ENCODE measurements around the gene KRT81.

Gene KRT81

GRCh38 chr12:52291267-52291935 is at the start of gene KRT81:
KRT81 (minus strand) TSS chr12:52291534; CDS start chr12:52291465, 69 bp downstream.
- DNase-seq: no peak

- peak; percentile 35 for DNase-seq
These were observed 47.1 kb upstream of the KRT81 start for GRCh38 chr12:52338241-52338960.

- DNase-seq: no peak
These were observed 45.7 kb upstream of the KRT81 start for GRCh38 chr12:52337054-52337453.

- DNase-seq: no peak
These were observed 45.3 kb upstream of the KRT81 start for GRCh38 chr12:52336641-52337040.

- peak; percentile 57 for DNase-seq
These were observed 44.4 kb upstream of the KRT81 start for GRCh38 chr12:52335598-52336262.

DNA sequence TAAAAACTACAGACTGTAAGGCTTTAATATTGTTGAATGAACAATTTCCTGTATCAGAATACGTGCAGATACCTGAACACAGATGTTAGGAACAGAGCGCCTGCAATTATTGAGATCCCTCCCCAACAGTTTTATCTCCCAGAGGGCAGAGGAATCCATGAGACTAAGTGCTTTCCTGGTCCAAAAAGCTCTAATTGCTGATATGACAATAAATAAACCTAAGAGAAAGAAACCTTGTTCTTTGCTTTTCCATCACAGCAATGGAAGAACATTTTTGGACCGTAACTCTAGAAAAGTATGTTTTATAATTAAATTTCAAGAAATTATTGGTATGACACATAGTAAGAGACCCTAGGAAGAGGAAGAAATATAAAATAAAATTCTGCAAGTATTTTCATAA is 42.9 kb upstream of the KRT81 start:
- DNase-seq: no peak

DNA sequence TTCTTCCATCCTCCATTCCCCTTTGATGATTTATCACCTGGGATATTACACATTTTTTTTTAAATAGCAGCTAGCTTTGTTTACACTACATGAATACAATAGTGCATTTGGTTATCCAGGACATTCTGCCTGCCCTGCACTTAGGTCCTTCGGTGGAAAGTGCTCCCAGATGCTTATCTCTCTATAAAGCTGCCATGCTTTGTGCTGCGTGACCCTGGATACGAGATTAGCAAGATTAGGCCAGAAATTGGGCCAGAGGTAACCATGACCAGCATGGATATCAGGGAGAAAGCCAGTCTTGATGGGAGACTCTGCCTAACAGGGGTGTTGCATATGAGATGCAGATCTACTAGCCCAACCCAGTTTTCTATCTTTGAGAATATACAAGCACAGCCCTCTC is 42.0 kb upstream of the KRT81 start:
- no peak for DNase-seq

GRCh38 chr12:52332381-52332780 is 41.0 kb upstream of the KRT81 start:
- no peak for DNase-seq

GRCh38 chr12:52331833-52332232 is 40.5 kb upstream of the KRT81 start:
- DNase-seq: no peak

DNA sequence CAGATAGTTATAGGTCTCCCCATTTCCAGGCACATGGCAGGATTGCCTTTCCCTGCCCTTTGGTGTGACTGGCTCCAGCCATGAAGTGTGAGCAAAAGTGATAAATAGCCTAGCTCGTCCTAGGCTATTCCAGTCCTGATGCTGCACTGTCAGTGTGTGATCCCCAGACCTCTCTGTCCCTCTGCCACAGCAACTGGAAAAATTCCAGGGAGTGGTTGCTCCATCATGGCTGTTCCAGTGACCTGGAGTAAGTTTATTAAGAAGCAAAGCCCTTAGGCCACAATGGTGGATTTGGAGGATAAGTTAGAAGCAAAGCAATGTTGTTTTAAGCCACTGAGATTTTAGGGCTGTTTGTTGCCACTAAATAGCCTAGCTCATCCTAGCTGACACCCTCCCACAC is 39.7 kb upstream of the KRT81 start:
- DNase-seq: no peak

- no peak for DNase-seq
These were observed 36.6 kb upstream of the KRT81 start for GRCh38 chr12:52327830-52328500.

DNA sequence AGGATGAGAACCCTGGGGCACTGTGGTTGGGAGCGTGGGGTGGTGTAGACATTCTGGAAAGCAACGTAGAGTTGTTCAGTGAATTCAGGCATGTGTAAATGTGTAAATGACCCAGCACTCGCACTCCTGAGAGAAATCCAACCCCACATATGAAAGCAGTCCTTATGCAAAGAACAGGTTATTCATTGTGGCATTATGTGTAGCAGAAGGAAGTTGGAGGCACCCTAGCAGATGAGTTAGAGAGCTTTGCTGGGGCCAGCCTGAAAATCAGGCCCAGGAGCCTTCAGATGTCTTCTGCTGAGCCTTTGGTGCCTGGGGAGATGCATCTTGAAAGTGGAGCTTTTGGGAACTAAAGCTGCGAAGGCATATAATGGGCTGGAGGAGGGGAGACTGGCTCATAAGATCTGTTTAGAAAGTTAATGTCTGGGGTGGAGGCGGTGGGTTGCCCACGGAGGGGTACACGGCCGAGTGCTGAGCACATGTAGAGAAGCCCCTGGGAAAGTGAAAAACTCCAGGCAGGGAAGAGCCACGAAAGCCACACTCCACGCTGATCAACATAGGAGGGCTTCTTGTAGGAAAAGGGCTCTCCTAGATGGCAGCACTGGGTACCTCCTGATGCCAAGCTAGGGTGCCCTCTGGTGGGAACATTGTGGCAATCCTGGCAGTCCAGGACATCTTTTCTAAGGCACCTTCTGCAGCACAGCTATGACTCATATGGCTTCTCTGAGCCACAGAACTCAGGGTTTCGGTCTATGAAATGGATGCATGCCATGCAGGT is 35.9 kb upstream of the KRT81 start:
- peak; percentile 56 for DNase-seq

DNA sequence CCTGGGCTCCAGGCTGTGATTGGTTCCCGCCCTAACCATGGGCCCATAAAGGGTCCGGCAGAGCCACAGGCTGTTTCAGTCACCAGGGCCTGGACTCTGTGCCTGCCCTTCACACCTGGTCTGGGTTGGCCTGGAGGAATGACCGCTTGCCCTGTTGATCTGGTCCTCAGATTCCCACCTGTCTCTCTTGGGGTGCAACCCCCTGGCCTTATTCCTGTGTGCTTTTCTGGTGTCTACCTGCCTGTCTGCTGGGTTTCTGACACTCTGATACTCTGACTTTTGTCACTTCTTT is 32.8 kb upstream of the KRT81 start:
- DNase-seq: no peak

GRCh38 chr12:52323416-52324152 is 32.2 kb upstream of the KRT81 start:
- no peak for DNase-seq

GRCh38 chr12:52323001-52323400 is 31.7 kb upstream of the KRT81 start:
- no peak for DNase-seq

DNA sequence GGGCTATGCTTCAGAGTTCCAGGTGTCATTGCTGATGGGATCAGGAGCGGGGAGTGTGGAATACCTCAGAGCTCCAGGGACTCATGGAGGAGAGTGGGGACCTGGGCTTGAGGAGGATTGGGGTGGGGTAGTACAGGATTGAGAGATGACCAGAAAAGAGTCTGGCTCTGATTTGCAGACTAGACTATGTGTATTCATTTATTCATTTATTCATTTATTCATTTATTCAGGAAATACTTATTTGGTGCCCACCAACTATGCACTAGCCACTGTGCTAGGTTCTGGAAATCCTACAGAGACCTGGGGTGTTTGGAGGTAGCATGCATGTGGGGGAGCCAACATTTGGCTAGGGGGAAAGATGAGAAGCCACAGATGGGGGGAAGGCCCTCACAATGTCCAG is 30.7 kb upstream of the KRT81 start:
- DNase-seq: no peak

DNA sequence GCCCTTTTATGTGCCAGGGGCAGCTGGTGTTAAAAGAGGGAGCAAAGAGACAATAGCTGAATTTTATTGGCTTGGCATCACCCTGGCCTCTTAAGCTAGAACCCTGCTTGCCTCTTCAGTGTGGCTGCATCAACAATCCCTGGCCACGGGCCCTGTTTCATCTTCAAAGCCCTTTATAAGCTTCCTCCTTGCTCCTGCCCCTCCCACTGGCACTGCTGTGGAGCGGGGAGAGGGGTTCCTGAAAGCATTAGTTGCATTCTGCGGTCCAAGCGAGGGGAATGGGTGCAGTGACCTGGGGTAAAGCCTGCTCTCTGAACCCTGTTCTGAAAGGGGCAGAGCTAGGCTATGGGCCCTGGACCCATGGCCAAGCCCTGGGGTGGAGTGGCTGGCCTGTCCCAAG is 30.1 kb upstream of the KRT81 start:
- DNase-seq: no peak

DNA sequence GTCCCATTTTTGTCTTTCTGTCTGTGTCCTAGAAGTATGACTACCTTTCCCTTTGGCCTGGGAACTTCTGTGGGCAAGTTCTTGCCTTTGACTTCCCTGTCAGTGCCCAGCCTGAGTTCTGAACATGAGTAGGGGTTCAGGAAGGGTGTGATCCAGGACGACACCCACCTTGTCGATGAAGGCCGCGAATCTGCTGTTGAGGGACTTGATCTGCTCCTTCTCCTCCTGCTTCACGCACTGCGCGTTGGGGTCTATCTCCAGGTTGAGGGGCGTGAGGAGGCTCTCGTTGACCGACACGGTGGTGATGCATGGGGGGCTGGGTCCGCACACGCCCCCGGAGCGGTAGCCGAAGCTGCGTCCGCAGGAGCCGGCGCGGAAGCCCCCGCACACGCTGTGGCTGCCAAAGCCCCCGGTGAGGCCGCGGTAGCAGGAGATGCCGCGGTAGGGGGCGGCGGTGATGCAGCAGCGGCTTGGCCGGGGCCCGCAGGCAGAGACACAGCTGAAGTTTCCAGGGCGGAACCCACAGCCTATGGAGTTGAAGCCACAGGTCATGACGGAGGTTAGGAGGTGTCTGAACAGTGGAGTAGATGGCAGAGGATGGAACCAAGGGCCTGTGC is 29.6 kb upstream of the KRT81 start, which contains the start of gene KRT83:
TSS of gene KRT83 (minus strand) at position 615 of the 617 bp plus-strand sequence. CDS start at position 552, 63 bp downstream.
- DNase-seq: no peak

GRCh38 chr12:52319097-52319496 is 27.8 kb upstream of the KRT81 start:
- DNase-seq: no peak

GRCh38 chr12:52318241-52318990 is 27.1 kb upstream of the KRT81 start:
- no peak for DNase-seq
